LNCaP clone FGC (cell line): ENCODE measurements around the gene KDF1.

ENCODE experiments used
- DNase-seq: peaks from one replicate; pipeline ENCODE4 v3.0.0-alpha.2; 2011; ENCODE audit warnings: low read depth
- H3K4me3 ChIP-seq: 2 replicates; pipeline ENCODE4 v1.5.1; 2011; ENCODE audit warnings: mild to moderate bottlenecking, low read depth, low read length, control low read depth
- TF ChIP-seq, protein P1 (sequence below): IDR thresholded peaks from 2 replicates; pipeline ENCODE4 v1.5.1; 2012; ENCODE audit warnings: mild to moderate bottlenecking; ENCODE audit not compliant: control insufficient read depth, insufficient read depth; ENCODE audit errors: extremely low read depth

Gene KDF1, protein sequence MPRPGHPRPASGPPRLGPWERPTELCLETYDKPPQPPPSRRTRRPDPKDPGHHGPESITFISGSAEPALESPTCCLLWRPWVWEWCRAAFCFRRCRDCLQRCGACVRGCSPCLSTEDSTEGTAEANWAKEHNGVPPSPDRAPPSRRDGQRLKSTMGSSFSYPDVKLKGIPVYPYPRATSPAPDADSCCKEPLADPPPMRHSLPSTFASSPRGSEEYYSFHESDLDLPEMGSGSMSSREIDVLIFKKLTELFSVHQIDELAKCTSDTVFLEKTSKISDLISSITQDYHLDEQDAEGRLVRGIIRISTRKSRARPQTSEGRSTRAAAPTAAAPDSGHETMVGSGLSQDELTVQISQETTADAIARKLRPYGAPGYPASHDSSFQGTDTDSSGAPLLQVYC

DNA sequence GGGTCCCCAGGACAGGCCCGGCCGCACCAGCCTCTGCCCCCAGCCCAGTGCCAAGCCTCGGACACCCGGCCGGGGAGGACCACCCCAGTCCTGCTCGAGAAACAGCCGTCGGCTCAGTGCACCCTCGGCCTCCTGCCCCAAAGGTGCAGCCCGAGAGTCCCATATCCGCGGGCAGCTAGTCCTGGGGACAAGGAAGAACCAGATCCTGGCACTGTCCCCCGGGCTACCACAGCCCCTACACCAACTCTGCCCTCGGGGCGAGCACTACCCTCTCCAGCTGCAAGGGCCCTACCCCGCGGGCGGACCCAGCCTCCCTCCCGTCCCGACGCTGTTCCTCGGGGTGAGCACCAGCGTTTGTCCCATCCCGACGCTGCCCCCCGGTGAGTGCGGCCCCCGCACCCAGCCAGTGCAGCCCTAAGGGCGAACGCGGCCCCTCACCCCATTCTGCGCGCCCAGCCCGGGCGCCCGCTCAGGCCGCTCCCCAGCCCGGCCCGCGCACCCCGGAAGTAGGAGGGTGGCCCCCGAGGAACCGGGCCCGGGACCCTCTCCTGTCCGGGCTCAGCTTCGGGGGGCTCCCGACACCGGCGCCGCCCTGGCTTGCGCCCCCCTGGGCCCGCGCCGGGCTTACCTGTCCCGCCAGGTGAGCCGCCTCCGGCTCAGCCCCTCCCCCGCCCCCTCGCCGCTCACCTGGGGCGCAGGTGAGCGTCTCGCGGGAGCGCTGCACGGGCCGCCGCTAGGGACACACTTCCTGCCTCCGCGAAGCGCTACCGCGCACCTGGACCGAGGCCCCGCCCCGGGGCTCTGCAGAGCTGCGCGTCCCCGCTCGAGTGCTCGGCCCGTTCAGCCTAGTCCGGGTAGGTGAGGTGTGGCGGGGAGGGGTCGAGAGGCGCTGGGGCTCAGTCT is at the start of gene KDF1:
Gene KDF1 (minus strand): TSS at position 747 of the 903 bp plus-strand sequence. CDS start 8,088 bp downstream, outside the sequence.
- peak; percentile 72 for DNase-seq
- TF ChIP-seq, protein P1, sequence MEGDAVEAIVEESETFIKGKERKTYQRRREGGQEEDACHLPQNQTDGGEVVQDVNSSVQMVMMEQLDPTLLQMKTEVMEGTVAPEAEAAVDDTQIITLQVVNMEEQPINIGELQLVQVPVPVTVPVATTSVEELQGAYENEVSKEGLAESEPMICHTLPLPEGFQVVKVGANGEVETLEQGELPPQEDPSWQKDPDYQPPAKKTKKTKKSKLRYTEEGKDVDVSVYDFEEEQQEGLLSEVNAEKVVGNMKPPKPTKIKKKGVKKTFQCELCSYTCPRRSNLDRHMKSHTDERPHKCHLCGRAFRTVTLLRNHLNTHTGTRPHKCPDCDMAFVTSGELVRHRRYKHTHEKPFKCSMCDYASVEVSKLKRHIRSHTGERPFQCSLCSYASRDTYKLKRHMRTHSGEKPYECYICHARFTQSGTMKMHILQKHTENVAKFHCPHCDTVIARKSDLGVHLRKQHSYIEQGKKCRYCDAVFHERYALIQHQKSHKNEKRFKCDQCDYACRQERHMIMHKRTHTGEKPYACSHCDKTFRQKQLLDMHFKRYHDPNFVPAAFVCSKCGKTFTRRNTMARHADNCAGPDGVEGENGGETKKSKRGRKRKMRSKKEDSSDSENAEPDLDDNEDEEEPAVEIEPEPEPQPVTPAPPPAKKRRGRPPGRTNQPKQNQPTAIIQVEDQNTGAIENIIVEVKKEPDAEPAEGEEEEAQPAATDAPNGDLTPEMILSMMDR: no peak
- H3K4me3 ChIP-seq: peak within 1 kb of the TSS; percentile 97

DNA sequence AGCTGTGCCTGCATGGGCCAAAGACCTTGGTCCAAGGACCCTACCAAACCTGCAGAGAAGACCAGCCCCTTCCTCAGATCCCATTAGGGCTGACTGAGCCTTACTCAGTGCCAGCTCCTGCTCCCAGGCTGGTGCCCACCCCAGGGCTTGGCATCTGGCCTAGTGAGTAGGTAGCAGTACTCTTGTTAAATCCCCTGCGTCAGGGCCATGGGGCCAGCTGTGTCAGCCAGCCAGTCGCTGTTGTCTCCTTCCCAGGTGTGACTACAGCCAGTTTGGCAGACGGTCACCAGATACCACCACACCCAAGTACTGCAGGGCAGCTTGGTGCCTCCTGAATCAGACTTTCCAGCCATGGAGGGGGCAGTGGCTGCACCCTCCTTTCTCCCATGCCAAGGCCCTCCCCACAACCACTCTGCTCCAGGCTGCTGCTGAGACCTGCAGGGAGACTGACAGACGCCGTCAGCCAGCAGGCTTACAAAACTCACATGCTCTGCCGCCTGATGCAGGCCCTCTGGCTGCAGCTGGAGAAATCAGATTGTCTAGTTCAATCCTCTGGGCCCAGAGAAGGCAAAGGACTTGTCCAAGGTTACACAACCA is 49.4 kb upstream of the KDF1 start:
- TF ChIP-seq, protein P1: no peak
- DNase-seq: no peak
- no peak overlapping the region for H3K4me3 ChIP-seq

DNA sequence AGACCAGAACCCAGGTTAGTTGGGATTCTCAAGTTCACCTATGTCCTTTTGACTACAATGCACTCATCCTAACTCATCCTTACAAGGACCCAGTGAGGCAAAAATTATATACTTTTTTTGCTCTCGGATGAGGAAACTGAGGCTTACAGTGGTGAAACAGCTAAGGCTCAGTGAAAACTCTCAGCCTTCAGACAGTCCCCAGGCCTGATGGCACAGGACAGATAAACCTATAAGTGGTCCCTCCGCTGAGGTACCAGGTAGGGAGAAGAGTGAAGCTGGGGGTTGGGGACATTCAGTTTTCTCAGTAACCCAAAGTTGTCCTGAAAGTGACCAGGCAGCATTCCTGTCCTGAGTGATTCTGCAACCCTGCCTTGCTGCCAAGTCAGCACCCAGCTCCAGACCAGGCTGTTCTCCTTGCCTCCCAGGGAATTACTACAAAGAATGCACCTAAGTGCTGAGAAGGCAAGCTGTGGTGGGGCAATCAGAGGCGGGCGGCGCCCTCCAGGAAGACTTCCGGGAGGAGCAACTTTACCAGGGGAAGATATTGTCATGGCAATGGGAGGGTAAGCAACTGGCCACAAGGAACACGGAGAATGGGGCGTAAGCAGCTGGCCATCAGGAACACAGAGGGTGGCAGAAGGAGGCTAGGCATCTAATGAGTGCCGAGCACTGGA is 47.8 kb upstream of the KDF1 start:
- TF ChIP-seq, protein P1: no peak
- H3K4me3 ChIP-seq: no peak overlapping the region
- peak; percentile 63 for DNase-seq

DNA sequence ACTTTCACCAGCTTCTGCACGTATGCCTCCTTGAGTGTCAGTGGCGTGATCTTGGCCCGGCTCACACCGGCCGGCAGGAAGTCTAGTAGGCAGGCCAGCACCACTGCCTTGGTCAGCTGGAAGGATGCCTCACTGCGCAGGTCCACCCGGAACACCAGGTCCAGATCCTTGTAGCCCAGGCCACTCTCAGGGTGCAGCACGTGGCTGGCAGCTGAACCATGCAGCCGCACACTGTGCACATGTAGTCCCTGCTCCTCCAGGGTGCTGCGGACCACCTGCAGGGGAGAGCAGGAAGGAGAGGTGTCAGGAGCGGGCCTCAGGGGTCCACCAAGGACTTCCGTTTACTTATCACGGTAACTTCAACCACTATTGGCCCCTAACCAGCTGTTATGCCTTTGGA is 46.4 kb upstream of the KDF1 start:
- H3K4me3 ChIP-seq: no peak overlapping the region
- no peak for DNase-seq
- TF ChIP-seq, protein P1: no peak

DNA sequence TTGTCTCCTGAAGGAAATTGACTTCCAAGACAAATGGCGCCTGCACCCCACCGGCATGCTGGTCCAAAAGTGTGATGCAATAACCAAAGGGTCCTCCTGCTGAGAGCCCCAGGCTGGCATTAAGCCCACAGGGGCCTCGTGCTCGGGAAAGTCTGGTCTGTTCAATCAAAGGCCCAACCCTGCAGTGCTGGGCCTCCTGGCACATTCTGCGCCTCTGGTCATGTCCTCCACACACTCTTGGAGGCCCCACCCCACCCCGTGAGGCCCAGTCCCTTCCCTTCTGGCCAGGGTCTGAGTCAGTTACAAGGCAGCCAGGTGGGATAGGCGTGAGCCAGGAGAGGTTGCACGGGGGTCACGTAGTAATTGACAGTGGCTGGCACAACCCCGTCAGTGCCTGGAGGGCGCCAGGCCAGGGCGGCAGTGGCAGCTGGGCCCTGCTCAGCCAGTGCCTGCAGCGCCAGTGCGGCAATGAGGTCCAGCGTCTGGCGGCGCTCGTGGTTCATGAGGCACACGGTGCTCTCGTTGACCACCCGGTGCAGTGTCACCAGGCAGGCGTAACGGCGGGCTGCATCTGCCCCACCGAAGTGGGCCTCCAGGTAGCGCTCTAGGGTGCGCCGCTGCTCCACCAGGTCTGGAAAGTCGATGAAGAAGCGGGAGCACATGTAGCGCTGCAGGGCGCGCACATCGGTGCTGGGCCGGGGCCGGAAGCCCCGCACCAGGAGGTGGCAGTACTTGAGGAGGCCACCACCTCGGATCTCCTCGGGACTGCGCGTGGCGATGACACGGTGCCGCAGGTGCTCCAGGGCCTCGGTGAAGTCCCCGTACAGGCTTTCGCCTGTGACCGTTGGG is 45.6 kb upstream of the KDF1 start:
- H3K4me3 ChIP-seq: no peak overlapping the region
- TF ChIP-seq, protein P1: no peak
- no peak for DNase-seq
